Spinal cord (tissue), 10 donors: ENCODE results near the gene WDR48. TPM values are rescaled to one million over a fixed set of nuclear protein-coding genes. Genes with fewer than 3 reads are reported as not detected.

ENCODE experiments used
- DNase-seq, 6 donors: peaks; one replicate each; pipeline versions ENCODE4 v3.0.0 to v3.0.0-alpha.2; 2013 to 2015; ENCODE audit warnings: low spot score in 6 of 6, low read depth in 4 of 6
- H3K27ac ChIP-seq: one replicate; pipeline ENCODE4 v1.5.1; 2013; ENCODE audit warnings: low read depth, low read length, control low read depth
- H3K27me3 ChIP-seq: one replicate; pipeline ENCODE4 v1.6.1; 2013; ENCODE audit warnings: low read length; ENCODE audit not compliant: control insufficient read depth, insufficient read depth
- H3K36me3 ChIP-seq: one replicate; pipeline ENCODE4 v1.6.1; 2013; ENCODE audit warnings: low read length; ENCODE audit not compliant: control insufficient read depth, insufficient read depth
- H3K4me1 ChIP-seq: one replicate; pipeline ENCODE4 v1.6.1; 2013; ENCODE audit warnings: low read length; ENCODE audit not compliant: control insufficient read depth, insufficient read depth
- H3K4me3 ChIP-seq: one replicate; pipeline ENCODE4 v1.5.1; 2013; ENCODE audit warnings: low read depth, low read length, control low read depth
- H3K9me3 ChIP-seq: one replicate; pipeline ENCODE4 v1.6.1; 2013; ENCODE audit warnings: low read length; ENCODE audit not compliant: control insufficient read depth, insufficient read depth
- WGBS: methylation state at CpG from one replicate; pipeline ENCODE4 v1.1.5; 2013; ENCODE audit warnings: missing lambda C conversion rate; ENCODE audit not compliant: insufficient coverage; 5-methylcytosine and 5-hydroxymethylcytosine counted together
- polyA plus RNA-seq, 2 donors: library from polyadenylated mRNA; unstranded; fragments of 120-200 nt; gene quantifications; one replicate each; pipeline ENCODE4 v1.2.1, GENCODE V29; 2013; ENCODE audit not compliant: insufficient read length in 2 of 2
- total RNA-seq, 2 donors: library from RNA; depleted of rRNA in 1 of 2; stranded (reverse); fragments of 120-200 nt in 1 of 2; fragments of >200 nt in 1 of 2; gene quantifications; one replicate each; pipeline versions ENCODE4 v1.2.3 to v1.2.4, GENCODE V29; 2013 to 2014
- donor health status: healthy.

Gene WDR48
- total and polyA plus RNA-seq, 4 donors: 51.6 to 73.2 (median 63.8) TPM

GRCh38 chr3:39110041-39110639 is 58.3 kb downstream of the WDR48 start:
- no peak overlapping the region for H3K4me3 ChIP-seq
- no peaks in the 10 kb centered on the region for H3K9me3 ChIP-seq
- no peak overlapping the region for H3K27ac ChIP-seq
- peaks cover 22% of the 10 kb centered on the region for H3K4me1 ChIP-seq
- H3K36me3 ChIP-seq: peaks cover 24% of the 10 kb centered on the region
- no peak for DNase-seq
- 86% methylated on average over 2 of the region's 2 CpGs for WGBS
- H3K27me3 ChIP-seq: no peaks in the 10 kb centered on the region

DNA sequence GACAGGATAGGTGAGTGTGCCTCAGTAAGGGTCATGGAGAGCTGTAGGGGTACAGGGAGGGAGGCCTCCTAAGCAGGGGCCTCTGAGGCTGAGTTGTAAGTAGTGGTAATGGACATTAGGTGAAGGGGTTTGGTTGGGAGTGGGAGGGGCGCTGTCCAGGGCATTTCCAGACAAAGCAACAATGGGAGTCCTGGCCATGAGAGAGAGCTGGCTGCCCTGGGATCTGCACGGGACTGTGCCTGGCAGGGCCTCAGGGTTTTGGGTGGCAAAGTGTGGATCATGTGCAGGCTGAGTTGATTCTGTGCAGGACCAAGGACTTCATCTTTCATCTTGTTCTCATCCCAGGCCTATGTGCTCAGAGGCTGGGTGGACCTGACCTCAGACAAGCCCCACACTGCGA is 60.3 kb downstream of the WDR48 start:
- WGBS: 82% methylated on average over 3 of the region's 3 CpGs
- Histone ChIP-seq H3K9me3 (no peaks in the 10 kb centered on the region), H3K4me3 (no peak overlapping the region), H3K4me1 (peaks cover 7% of the 10 kb centered on the region), H3K36me3 (peaks cover 27% of the 10 kb centered on the region), H3K27ac (no peak overlapping the region), H3K27me3 (no peaks in the 10 kb centered on the region)
- DNase-seq: no peak

- H3K9me3 ChIP-seq: no peaks in the 10 kb centered on the region
- H3K4me3 ChIP-seq: no peak overlapping the region
- H3K4me1 ChIP-seq: peaks cover 7% of the 10 kb centered on the region
- H3K27ac ChIP-seq: no peak overlapping the region
- no peaks in the 10 kb centered on the region for H3K27me3 ChIP-seq
- H3K36me3 ChIP-seq: peaks cover 29% of the 10 kb centered on the region
- 100% methylated on average over 2 of the region's 2 CpGs for WGBS
- DNase-seq: no peak
Measured at GRCh38 chr3:39112535-39112934, 60.7 kb downstream of the WDR48 start.

DNA sequence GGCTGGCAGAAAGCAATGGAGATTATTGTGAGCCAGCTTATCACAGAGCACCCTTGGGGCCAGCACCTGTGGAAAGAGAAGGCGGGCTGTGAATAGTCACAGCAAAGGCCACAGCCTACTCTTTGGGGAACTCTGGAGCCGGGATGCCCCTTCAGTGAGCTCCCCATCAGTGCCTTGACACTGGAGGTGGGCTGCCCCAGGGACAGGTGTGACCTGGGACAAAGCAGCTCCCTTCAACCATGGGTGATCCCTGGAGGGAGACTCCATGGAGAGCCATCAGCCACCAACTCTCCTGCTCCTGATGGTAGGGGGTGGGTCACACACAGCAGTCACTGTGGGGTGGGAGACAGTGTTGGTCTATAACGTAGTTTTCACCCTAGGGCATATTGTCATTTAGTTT is 61.5 kb downstream of the WDR48 start:
- H3K27me3 ChIP-seq: no peaks in the 10 kb centered on the region
- H3K36me3 ChIP-seq: peaks cover 34% of the 10 kb centered on the region
- H3K9me3 ChIP-seq: no peaks in the 10 kb centered on the region
- DNase-seq: no peak
- H3K27ac ChIP-seq: no peak overlapping the region
- WGBS: 91% methylated on average over 2 of the region's 3 CpGs
- H3K4me1 ChIP-seq: peaks cover under 1% of the 10 kb centered on the region
- no peak overlapping the region for H3K4me3 ChIP-seq

DNA sequence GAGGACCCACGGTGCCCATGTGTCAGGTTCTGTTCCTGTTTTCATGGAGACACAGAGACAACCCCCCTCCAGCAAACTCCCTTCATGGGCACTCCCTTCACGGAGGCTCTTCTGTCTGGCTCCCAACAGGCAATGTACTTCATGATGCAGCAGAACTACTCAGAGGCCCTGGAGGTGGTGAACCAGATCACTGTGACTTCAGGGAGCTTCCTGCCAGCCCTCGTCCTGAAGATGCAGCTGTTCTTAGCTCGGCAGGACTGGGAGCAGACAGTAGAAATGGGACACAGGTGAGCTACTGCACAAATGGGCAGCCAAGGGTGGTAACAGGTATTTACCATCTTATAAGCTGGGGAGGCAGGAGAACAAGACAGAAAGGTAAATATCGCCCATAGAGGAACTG is 62.6 kb downstream of the WDR48 start:
- Histone ChIP-seq H3K27me3 (no peaks in the 10 kb centered on the region), H3K27ac (no peak overlapping the region), H3K9me3 (no peaks in the 10 kb centered on the region), H3K4me1 (no peaks in the 10 kb centered on the region), H3K36me3 (peaks cover 37% of the 10 kb centered on the region), H3K4me3 (no peak overlapping the region)
- 75% methylated on average over 5 of the region's 5 CpGs for WGBS
- no peak for DNase-seq

DNA sequence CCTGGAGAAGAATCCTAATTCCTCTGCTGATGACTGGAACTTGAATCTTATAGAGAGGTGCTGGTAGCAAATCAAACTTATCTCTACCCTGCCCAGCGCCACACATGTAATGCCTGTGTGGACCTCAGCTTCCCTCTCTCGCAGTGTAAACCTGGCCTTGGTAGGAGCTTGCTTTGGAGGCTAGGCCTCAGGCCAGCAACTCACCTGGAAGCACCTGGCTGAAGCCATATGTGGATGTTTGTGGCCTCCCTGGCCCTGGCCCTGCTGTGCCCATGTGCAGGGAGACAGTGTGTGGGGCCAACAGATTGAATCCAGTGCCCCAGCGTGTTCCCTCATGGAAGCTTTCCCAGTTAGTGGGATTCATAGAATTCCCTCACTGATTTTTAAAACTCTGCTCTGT is 64.1 kb downstream of the WDR48 start:
- no peak overlapping the region for H3K4me3 ChIP-seq
- no peak for DNase-seq
- no peaks in the 10 kb centered on the region for H3K9me3 ChIP-seq
- H3K27me3 ChIP-seq: no peaks in the 10 kb centered on the region
- peaks cover 31% of the 10 kb centered on the region for H3K36me3 ChIP-seq
- 100% methylated on average over 2 of the region's 3 CpGs for WGBS
- H3K4me1 ChIP-seq: no peaks in the 10 kb centered on the region
- no peak overlapping the region for H3K27ac ChIP-seq

GRCh38 chr3:39118079-39118478 is 66.3 kb downstream of the WDR48 start:
- 76% methylated on average over 2 of the region's 3 CpGs for WGBS
- Histone ChIP-seq H3K36me3 (peaks cover 28% of the 10 kb centered on the region), H3K27me3 (no peaks in the 10 kb centered on the region), H3K27ac (no peak overlapping the region), H3K4me3 (no peak overlapping the region), H3K4me1 (no peaks in the 10 kb centered on the region), H3K9me3 (no peaks in the 10 kb centered on the region)
- no peak for DNase-seq

GRCh38 chr3:39118931-39119660 is 67.3 kb downstream of the WDR48 start:
- no peak overlapping the region for H3K4me3 ChIP-seq
- 100% methylated on average over 4 of the region's 5 CpGs for WGBS

GRCh38 chr3:39121621-39122020 is 69.8 kb downstream of the WDR48 start:
- Histone ChIP-seq H3K4me3 (no peak overlapping the region), H3K9me3 (no peaks in the 10 kb centered on the region), H3K27me3 (no peaks in the 10 kb centered on the region), H3K27ac (no peak overlapping the region), H3K4me1 (no peaks in the 10 kb centered on the region), H3K36me3 (peaks cover 29% of the 10 kb centered on the region)
- no CpG with 5 or more reads among the region's 2 CpGs for WGBS
- DNase-seq: no peak

More at GRCh38 chr3:39118931-39119660, 67.3 kb downstream of the WDR48 start:
- DNase-seq: no peak
- Histone ChIP-seq H3K36me3 (peaks cover 28% of the 10 kb centered on the region), H3K9me3 (no peaks in the 10 kb centered on the region), H3K4me1 (no peaks in the 10 kb centered on the region), H3K27ac (no peak overlapping the region), H3K27me3 (no peaks in the 10 kb centered on the region)

DNA sequence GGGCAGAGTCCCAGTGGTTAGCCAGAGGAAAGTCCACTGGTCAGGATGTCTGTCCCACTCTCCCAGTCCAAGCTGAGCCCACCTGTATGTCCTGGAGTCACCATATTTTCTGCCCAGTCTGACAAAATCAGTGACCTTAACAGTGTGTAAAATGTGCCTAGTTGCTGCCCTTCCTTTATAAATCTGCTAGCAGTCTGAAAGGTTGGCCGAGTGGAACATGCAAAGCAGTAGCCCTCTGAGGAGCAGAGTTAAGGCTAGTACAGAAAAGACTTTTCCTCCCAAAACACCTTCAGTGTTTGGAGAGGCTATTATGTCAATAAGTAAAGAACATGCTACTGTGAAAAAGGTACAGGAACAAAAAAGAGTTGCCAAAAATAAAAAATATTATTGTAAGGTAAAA is 71.0 kb downstream of the WDR48 start:
- Histone ChIP-seq H3K27me3 (no peaks in the 10 kb centered on the region), H3K9me3 (no peaks in the 10 kb centered on the region), H3K36me3 (peaks cover 26% of the 10 kb centered on the region), H3K27ac (no peak overlapping the region), H3K4me1 (peaks cover 10% of the 10 kb centered on the region), H3K4me3 (no peak overlapping the region)
- no CpG with 5 or more reads among the region's 1 CpG for WGBS
- DNase-seq: no peak
